Measurements from ENCODE around the gene ZNF385C.

- TF ChIP-seq CTCF (IDR thresholded peaks at IDR 0.05) (no peak), ZFP36 (IDR thresholded peaks at IDR 0.05; ENCODE audit: borderline replicate concordance, partially characterized antibody) (no peak), EP300 (IDR thresholded peaks at IDR 0.05) (no peak), HEYL (CRISPR knock-in tag; IDR thresholded peaks at IDR 0.05) (no peak), POLR2A (IDR thresholded peaks at IDR 0.05; ENCODE audit: low read length) (no peak), ELK1 (IDR thresholded peaks at IDR 0.05; ENCODE audit: low read depth, low read length) (no peak), HMGXB4 (CRISPR knock-in tag; IDR thresholded peaks at IDR 0.05; ENCODE audit: borderline replicate concordance) (no peak), RARB (CRISPR knock-in tag; IDR thresholded peaks at IDR 0.05) (no peak), HDAC2 (IDR thresholded peaks at IDR 0.05) (no peak), RCOR1 (IDR thresholded peaks at IDR 0.05; ENCODE audit: low read depth, low read length) (no peak)
These were observed 1.7 kb downstream of the ZNF385C start for GRCh38 chr17:42096360-42097111.
